HG02763 (cell line): ENCODE results near the gene PAK5.

Experiments
- ATAC-seq: cut with Tn5 transposase; IDR thresholded peaks from one replicate; pipeline ENCODE4 v1.9.1; 2021; ENCODE audit warnings: mild to moderate bottlenecking, moderate library complexity; ENCODE audit not compliant: unreplicated experiment

Gene PAK5

DNA sequence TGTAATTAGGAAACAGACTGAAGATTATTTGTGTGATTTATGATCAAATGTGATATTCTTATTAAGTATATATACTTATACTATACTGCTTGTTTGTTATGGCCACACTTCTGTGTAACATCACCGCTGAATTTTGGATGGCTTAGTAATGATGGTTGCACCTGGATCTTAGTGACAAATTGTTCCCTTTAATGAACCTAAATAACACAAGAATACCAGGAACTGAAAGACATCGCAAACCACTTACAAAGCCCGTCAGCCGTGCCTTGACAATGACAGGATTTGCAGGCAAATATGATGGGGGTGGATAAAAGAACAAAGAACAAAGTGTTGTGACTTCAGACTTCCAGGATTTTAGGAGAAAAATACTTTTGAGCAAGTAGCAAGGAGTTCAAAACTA lies 257.4 kb downstream of the PAK5 start:
- no peak for ATAC-seq

DNA sequence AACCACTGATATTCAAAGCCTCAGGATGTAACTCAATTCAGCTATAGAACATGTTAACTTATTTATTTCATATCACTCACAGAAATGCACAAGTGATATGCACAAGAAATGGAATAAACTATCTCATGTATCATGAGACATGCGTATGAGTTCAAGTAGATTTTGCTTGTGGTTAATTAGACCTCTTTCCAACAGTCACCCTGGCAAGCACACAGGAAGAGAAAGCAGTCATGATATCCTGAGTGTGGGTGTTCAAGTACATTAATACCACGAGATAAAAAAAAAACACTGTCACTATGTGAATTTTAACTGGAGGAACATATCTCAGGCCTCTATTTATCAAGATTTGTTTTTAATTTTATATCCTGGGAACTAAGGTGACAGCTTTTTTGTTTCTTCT lies 260.3 kb downstream of the PAK5 start:
- ATAC-seq: no peak

DNA sequence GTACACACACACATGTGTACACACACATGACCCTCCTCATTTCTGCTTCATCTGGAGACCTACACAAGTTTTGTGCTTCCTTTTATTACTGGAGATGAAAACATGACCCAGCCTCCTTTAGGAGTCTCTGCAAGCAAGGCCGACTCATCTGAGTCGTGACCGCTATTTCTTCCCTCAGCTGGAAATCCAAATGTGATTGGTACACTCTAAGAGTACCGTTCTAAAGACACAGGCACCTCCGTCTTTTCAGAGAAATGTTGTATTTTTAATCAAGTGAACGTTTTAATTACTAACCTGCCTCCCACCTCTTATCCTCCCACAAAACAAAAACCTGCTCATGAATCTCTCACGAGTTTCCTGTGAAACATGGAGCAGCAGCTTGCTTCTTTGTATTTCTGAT lies 261.5 kb downstream of the PAK5 start:
- ATAC-seq: no peak

DNA sequence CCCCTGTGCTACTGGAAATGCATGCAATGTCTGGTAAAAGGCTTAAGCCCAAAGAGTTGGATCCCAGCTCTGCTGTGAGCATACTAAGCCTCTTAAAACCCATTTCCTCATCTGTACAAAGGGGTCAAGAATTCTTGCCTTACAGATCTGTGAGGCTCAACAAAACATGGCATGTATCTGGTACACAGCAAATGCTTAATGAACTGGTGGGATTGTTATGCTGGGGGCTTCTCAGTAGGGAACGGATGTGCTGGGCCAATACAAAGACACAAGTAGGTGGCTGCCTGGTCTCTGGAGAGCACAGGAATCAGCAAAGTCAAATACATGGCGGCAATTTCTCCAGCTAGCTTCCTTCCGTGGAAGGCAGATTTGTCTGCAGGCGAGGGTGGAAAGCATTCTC lies 262.2 kb downstream of the PAK5 start:
- no peak for ATAC-seq

DNA sequence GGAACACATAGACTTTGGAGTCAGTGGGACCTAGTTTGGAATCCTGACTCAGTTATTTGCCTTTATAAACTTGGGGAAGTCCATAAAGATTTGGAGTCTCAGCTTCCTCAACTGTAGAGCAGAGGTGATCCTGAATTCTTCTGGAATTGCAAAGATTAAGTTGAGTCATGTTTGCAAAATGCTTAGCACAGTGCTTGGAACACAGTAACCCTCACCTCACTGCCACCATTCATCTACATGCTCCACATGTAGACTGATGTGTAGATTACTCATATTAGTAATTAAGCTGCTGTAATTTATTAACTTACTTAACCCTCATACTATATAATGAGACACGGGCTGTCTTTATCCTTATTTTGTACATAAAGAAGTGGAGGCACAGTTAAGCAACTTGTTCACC lies 263.0 kb downstream of the PAK5 start:
- no peak for ATAC-seq

DNA sequence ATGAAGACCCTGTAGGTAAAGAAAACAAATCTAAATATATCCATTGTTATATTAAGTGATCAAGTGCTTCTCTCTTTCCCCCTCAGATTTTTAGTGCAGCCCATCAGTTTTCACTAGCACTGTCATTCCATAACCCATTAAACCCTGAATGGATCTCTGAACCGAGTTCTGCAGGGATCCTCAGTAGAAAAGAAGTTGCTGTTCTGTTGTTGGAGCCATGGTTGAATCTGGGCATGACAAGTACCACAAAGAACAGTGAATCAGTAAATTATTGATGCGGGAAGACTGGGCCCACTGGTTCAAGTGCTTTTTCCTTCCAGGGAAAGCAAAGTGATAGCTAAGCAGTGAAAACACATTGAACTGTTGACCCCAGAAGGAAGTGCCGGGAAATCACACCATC lies 264.1 kb downstream of the PAK5 start:
- no peak for ATAC-seq

DNA sequence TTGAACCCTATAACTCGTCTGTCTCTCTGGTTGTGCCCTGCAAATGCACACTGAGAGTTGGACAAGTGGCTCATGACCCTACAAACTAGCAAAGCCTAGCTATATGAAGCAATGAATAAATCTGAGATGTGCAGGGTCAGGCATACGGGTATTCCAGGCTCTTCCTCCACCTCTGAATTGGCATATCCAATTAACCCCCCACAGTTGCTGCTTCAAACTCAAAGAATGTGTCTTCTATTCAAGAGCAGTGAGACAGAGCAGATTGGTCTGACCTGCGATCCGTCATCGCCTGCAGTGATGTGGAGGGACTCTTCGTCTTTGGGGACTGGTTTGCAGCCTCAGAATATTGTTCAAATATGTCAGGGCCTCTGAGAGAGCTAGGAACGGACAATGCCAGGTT lies 264.7 kb downstream of the PAK5 start:
- ATAC-seq: no peak

DNA sequence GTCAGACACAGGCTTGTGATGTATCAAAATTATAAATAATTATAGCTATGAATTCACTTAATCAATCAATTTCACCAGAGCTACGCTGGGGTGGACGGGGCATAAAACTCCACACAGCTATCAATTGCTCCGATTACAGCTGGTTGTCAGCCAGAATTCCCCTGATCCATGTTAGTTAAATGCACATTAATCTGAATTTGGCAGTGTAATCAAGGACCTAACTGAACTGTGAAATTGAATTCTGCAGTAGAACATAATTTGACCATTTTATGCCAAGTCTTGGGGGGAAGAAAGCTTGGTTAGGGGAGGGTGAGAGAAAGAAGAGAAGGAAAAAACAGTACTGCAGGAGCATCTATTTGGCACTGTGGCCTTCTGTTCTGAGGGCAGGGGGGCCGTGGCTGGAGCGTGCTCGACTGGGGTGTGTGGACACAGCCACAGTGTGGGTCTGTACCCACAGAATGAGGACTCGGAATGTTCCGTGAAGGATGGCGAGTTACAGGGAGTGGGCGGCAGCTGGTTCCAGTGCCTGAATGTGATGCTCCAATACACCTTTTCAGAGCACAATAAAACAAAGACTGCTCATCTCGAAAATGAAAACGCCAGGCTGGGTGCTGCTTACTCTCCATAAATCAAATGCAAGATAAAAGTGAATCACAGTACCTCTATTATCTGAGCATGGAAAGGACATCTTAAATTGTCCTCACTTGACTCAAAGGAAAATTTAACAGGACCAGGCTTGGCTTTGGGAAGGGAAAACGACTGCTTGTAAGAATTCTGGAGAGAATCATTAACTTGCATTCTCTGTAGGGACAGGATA lies 265.3 kb downstream of the PAK5 start:
- no peak for ATAC-seq

DNA sequence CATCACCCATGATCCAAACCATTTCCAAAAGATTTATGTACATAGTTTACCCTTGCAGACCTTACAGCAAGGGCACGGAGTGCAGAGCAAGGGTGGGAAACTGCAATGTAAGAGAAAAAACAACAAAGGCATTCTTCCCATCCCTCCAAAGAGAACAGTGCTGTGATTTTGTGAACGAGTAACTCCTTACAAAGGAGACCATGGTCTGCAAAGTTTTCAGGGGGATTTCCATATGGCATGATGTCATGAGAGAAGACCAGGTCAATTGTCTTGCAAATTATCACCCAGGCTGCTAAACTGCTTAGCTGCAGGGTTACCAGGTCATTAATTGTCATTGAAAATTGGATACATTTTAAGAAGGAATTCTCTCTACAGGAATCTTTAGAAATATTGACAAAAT lies 266.2 kb downstream of the PAK5 start:
- ATAC-seq: no peak

DNA sequence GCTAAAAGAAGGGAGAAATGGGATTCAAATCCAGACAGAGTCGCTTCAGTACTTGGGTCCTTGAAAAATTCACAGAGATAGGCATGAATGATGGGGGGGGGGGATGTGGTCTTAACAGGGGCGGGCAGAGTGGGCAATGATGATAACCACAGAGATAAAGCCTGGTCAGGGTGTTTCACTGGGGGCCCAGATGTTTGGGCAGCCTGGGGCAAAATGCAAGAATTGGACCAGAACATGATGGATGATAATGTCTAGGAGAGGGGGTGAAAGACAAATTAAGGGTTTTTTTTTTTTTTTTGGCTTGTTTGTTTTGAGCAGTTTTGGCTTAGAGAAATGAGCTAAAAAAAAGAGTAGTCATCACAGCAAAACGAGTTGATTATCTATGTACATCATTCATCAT lies 267.1 kb downstream of the PAK5 start:
- ATAC-seq: no peak

DNA sequence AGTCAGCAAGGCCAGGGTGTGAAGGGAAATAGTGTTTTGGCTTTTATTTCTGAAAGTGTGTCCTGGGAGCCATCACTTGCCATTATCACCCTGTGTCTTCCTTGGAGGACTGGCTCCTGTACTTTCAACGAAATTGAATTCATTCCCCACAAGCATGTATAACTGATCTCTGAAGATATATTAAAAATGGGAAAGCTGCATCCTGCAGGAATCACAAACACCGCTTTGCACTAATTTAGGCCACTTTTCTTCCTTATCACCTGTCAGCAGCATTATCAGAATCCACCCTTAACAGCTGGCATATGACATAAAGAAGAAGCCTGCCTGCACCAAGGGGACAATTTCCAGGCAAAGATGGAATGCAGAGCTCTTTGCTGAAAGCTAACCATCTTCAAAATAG lies 268.3 kb downstream of the PAK5 start:
- ATAC-seq: no peak

DNA sequence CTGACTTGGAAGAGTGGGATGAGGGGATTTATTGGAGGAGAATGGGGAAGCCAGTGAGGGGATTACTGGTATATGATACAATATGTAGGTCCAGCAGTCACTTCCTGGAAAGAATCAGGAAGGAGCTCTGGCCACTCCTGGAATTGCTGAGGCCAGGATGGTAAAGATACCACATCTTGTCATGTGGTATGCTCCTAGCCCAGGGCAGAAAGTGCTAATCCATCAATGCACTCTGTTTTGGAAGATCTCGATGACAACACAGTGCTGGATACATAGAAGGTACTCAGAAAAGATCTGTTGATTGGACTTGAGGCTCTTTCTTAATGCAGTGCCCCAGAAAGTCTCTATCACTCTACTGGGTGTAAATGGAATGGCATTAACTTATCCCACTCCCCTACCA lies 271.9 kb downstream of the PAK5 start:
- no peak for ATAC-seq

DNA sequence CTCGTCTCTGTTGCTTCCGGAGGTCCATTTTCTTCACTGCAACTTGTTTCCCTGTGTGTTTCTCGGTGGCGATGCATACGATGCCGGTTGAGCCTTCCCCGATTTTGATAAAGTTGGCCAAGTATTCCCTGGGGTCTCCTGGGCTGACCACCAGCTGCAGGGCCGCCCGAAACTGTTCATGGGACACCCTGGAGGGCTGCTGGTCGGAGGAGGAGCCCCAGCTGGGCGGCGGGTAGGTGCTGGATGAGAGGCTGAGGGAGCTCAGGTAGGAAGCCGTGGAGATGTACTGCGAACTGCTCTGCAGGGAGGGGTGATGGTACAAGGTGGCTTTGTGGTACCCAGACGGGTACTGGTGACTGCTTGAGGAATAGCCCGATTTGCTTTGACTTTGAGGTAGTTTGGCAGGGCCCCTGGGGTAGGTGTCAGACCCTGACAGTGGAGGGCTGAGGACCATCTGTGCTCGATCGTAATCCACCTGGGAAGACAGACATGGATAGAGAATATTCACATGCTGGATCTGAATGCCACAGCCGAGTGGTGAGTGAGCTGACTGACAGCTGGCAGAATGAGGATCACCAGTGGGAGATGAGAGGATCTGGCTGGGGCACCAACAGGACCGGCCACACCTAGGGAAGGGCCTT lies 272.8 kb downstream of the PAK5 start:
- no peak for ATAC-seq

DNA sequence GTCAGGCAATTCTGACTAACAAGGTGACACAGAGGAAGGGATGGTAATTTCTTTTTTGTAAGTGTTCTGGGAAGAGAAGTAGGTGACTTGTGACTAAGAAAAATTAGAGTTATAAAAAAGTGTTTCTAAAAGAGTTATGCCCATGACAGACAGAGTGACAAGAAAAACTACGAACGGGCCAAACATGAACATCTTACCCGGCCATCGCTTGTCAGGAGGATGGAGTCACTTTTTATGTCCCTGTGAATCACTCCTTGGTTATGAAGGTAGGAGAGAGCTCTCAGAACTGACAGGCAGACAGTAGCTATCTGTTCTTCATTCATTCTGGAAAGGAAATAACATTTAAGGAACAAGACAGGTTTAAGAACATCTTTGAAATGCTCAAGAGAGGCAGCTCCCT lies 281.5 kb downstream of the PAK5 start:
- ATAC-seq: no peak

DNA sequence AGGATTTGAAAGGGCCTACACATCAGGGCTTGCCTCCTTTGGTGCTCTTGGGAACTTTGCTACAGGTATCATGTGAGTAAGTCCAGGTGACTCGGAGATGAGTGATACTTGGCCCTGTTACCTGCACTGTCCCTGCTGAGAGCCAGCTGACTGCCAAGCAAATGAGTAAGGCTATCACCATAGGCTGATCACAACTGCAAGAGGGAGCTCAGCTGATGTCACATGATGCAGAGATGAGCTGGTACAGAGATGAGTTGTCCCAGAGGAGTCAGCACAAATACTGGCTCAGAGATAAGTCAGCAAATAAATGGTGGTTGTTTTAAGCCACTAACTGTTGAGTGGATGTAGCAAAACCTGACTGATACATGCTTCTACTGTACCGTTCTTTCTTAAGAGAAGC lies 283.1 kb downstream of the PAK5 start:
- ATAC-seq: no peak

DNA sequence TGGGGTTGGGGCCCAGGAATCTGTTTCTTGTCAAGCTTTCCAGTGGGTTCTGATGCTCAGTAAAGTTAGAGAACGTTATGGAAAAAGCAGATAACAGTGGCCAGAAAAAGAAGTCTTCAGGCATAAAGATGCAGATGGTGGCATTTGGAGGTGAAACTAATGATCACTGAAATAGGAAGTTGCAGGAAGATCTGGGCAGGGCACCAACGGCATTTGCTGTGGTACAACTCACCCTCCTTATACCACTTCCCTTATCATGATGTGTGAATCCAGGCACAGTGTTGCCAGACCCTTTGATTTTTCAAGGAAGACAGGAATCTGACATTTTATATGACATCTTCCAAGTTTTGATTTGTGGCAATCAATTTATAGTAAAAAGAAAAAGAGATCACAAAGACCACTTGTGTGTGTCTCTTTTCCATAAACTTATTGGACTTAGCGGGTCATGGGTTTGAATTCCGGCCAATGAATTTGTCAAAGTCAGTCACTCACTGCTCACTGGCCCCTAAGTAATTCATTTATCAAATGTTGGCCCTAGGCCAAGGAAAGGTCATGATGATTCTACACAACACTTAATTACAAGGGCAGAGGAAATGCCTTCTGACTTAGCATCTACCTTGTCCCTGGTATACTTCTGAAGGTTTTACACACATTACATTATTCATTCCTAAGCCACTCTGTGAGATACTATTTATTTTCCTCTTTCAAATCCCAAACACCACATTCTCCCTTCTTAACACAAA lies 286.9 kb downstream of the PAK5 start:
- no peak for ATAC-seq

DNA sequence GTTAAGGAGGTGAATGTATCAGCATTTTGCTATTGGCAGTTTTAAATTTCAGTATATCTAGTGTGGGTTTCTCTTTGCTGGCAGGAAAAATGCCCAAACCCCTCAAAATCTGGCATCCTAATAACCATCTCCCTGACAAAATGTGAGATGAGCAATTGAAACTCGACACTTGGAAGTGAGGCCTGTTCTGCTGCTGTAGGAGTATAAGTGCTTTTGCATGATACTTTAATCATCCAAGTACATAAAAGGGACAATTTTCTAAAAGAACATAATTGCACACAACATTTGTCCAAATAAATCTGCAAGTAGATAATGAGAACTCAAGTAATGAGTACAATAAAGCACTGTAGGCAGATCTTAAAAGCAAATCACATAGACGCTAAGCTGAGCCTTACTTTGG lies 288.0 kb downstream of the PAK5 start:
- no peak for ATAC-seq

DNA sequence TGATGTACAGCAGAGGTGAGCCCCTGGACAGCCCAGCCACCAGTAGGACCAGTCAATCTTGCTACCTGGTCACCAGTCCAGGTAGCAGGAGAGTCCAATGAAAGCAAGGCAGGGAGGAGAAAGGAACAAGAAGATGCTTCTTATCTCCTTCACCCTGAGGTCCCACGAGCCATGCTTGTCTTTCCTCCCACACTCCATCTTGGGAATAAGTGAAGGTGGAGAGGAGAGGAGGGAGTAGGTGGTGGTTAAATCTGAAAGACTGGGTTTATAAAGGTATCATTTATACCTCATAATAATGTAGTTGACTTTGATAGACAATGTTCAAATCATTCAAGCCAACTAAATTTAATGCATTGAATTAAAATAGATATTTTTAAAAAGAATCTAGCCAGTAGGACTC lies 288.6 kb downstream of the PAK5 start:
- ATAC-seq: no peak

DNA sequence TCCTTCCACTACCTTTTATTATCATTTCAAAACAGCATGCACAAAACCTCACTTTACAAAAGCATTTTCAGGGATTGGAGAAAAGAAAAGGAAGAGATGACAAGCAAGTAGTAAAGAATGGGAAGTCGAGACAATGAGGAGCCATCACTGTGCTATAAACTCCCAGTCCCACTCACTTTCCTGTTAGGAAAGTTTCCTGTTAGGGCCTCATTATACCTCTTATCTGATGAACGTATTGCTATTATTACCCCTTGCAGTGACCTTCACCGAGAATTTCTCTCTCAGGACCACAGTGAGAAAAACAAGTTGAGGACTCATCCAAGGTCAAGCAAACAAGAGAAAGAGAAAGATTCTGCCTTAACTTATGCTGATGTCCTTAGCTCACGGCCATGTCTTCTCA lies 295.7 kb downstream of the PAK5 start:
- ATAC-seq: no peak

DNA sequence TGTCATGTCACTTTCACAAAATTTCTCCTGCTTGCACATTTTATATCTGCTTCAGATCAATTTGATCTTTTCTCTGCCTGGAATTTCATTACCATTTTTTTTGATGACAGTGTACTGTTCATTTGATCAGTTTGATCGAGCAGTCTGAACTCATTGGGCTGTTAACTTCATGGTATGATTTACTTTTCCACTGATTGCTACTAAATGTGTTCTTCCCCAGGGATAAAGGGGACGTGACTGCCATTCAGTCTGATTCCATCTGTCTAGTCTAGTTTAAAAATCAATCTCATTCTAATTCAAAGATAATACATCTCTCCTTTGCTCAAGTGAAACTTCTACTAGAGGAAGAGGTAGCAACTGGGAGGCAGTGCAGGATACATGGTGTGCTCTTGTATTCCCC lies 303.4 kb downstream of the PAK5 start:
- no peak for ATAC-seq

DNA sequence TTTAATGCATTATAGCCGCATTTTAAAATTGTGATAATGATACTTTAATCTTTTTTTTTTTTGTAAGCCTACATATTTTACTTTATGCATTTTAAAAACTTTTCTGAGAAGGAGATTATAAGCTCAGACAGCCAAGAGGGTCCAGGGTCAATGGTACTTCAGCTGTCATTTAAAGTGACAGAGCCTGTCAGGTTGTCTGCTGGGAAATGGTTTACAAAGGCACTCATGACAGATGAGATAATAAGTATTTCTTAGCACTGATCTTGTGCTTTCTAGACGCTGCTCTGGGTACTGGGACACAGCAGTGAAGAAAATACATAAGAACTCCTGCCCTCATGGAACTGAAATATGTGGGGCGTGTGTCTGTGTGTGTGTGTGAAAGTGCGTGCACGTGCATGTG lies 304.9 kb downstream of the PAK5 start:
- ATAC-seq: no peak
